Endothelial cell of umbilical vein (primary cell): Measurements from ENCODE around the gene CRCP. TPM values are rescaled to one million over a fixed set of nuclear protein-coding genes. Genes with fewer than 3 reads are reported as not detected.
"Not testable (repeated sequence)": the region's sequence is repeated elsewhere in the genome, so short reads cannot be mapped to it uniquely, and the experiment has no call there.

Experiments
- BruUV-seq: library from RNA; stranded (reverse); fragments of 400-500 nt; replicated peaks from 2 replicates; lab custom pipeline; 2021; lab: Mats Ljungman, UMichigan
- CTCF ChIA-PET: fragments of 300-600, 350-600 bp; sonication (Branson Sonifier 250); formaldehyde crosslinking; loops from one replicate; lab custom pipeline; 2021; ENCODE audit warnings: antibody characterized with exemption, inconsistent platforms; lab: Charles Lee
- POLR2A ChIA-PET: fragments of 300-600, 350-600 bp; sonication (Branson Sonifier 250); formaldehyde crosslinking; loops from one replicate; lab custom pipeline; 2021; ENCODE audit warnings: antibody characterized with exemption, inconsistent platforms; lab: Charles Lee
- DNase-seq: peaks from one replicate; pipeline ENCODE4 v3.0.0-alpha.2; 2011; ENCODE audit warnings: low read depth, low spot score
- FAIRE-seq: peaks from 2 replicates; lab custom pipeline; 2011; peaks lifted over from hg19 to GRCh38; lab: Jason Lieb, UNC
- H2AFZ ChIP-seq: 2 replicates; pipeline ENCODE4 v1.6.0; 2012; ENCODE audit warnings: low read depth, low read length, control low read depth, inconsistent platforms
- H3K27ac ChIP-seq: 2 replicates; pipeline ENCODE4 v1.5.1; 2011; ENCODE audit warnings: low read depth, mild to moderate bottlenecking, control low read depth, low read length, moderate library complexity; ENCODE audit not compliant: insufficient read depth
- H3K27me3 ChIP-seq, 2 experiments: 2 replicates each; pipeline versions ENCODE4 v1.6.0 to v1.6.1; 2011; ENCODE audit warnings: low read length in 2 of 2, mixed read lengths in 1 of 2; ENCODE audit not compliant: control insufficient read depth in 2 of 2, insufficient read depth in 2 of 2
- H3K36me3 ChIP-seq, 2 experiments: 2 replicates in 1 of 2; 3 replicates in 1 of 2; pipeline ENCODE4 v1.5.1; 2011; ENCODE audit warnings: low read length in 2 of 2, mild to moderate bottlenecking in 1 of 2, moderate library complexity in 1 of 2; ENCODE audit not compliant: control insufficient read depth in 2 of 2, insufficient read depth in 2 of 2; ENCODE audit errors: extremely low read depth in 1 of 2
- H3K4me1 ChIP-seq: 3 replicates; pipeline ENCODE4 v1.5.1; 2011; ENCODE audit warnings: mild to moderate bottlenecking, low read length; ENCODE audit not compliant: control insufficient read depth, insufficient read depth; ENCODE audit errors: extremely low read depth
- H3K4me2 ChIP-seq: 2 replicates; pipeline ENCODE4 v1.6.1; 2011; ENCODE audit warnings: low read length, control low read depth, mixed read lengths; ENCODE audit not compliant: insufficient read depth
- H3K4me3 ChIP-seq, 3 experiments: fragments of 200-600 bp in 1 of 3; sonication (generic), shearing (Covaris generic) in 1 of 3; replicated peaks in 1 of 3; 2 replicates each; pipeline ENCODE4 v1.5.1; 2011 to 2016; ENCODE audit warnings: control low read depth in 3 of 3, low read length in 3 of 3, mild to moderate bottlenecking in 2 of 3, inconsistent platforms in 1 of 3, low read depth in 1 of 3, moderate library complexity in 1 of 3; ENCODE audit not compliant: insufficient read depth in 1 of 3
- H3K79me2 ChIP-seq: 2 replicates; pipeline ENCODE4 v1.6.0; 2012; ENCODE audit warnings: low read length, inconsistent platforms; ENCODE audit not compliant: control insufficient read depth, insufficient read depth
- H3K9ac ChIP-seq: replicated peaks from 2 replicates; pipeline ENCODE3; 2011; ENCODE audit warnings: low read length, control low read depth; ENCODE audit not compliant: insufficient read depth; ENCODE audit errors: extremely low read depth
- H3K9me1 ChIP-seq: replicated peaks from 3 replicates; pipeline ENCODE4 v1.6.0; 2011; ENCODE audit warnings: mild to moderate bottlenecking, low read length; ENCODE audit not compliant: control insufficient read depth, insufficient read depth; ENCODE audit errors: extremely low read depth
- H3K9me3 ChIP-seq: replicated peaks from 2 replicates; pipeline ENCODE4 v1.5.1; 2012; ENCODE audit warnings: low read length, inconsistent platforms; ENCODE audit not compliant: control insufficient read depth, insufficient read depth
- H4K20me1 ChIP-seq: replicated peaks from 2 replicates; pipeline ENCODE3; 2011; ENCODE audit warnings: mild to moderate bottlenecking, low read length; ENCODE audit not compliant: control insufficient read depth, insufficient read depth; ENCODE audit errors: extremely low read depth
- FOS ChIP-seq: IDR thresholded peaks from 2 replicates; pipeline ENCODE4 v1.6.1; 2011; ENCODE audit warnings: mild to moderate bottlenecking, low read length, moderate library complexity, borderline replicate concordance; ENCODE audit not compliant: insufficient read depth
- GATA2 ChIP-seq: IDR thresholded peaks from 2 replicates; pipeline ENCODE4 v1.7.0; 2011; ENCODE audit warnings: low read depth, mild to moderate bottlenecking, moderate library complexity, mixed read lengths, low read length; ENCODE audit not compliant: insufficient read length, insufficient read depth
- dilution Hi-C: fragments of 300-500 bp; cut with MboI; formaldehyde crosslinking; loops from one replicate; pipeline ENCODE4 v1.15.0; 2019; ENCODE audit warnings: low sequenced_read_pairs; ENCODE audit not compliant: extremely low pct_ligation_motif_present
- intact Hi-C: fragments of 100-400 bp; cut with micrococcal nuclease; formaldehyde crosslinking; loops from one replicate; pipeline ENCODE4 v1.10.0; 2022
- polyA plus RNA-seq, 4 experiments: library from polyadenylated mRNA; depleted of rRNA in 3 of 4; stranded (reverse) in 3 of 4; unstranded in 1 of 4; fragments of >200 nt; gene quantifications; 2 replicates each; pipeline versions ENCODE4 v1.2.1 to v1.2.3, GENCODE V29; 2011 to 2012; ENCODE audit warnings: missing spikeins in 1 of 4
- total RNA-seq: library from RNA; stranded (reverse); gene quantifications from 2 replicates; pipeline ENCODE4 v1.2.3, GENCODE V29; 2021

CRCP gene
- total and polyA plus RNA-seq, 2 donors (not counting 3 experiments of a cell fraction or from before 2014, with no cell fraction given): 14.2 to 29.7 TPM

- TSS peak; percentile 8 for BruUV-seq
- Histone ChIP-seq H3K4me2 (no peak overlapping the region), H3K4me1 (peaks cover 34% of the 10 kb centered on the region), H3K9me3 (no peaks in the 10 kb centered on the region), H3K27ac (no peak overlapping the region), H3K4me3 (no peak overlapping the region), H3K79me2 (peaks cover 14% of the 10 kb centered on the region), H3K36me3 (peaks cover 2 to 4% of the 10 kb centered on the region in 2 experiments), H4K20me1 (no peaks in the 10 kb centered on the region), H3K27me3 (no peaks in the 10 kb centered on the region), H3K9ac (no peak overlapping the region), H2AFZ (no peak overlapping the region), H3K9me1 (no peaks in the 10 kb centered on the region)
- DNase-seq (no peak), FAIRE-seq (peak; percentile 24)
- TF ChIP-seq GATA2: no peak
- TF ChIP-seq FOS: no peak
- ChIA-PET CTCF (interaction anchor here (0.6 to 0.9 kb wide), 3 partner anchors 13 to 195 kb away, joined by 3 read pairs; no protein-coding TSS in a partner anchor), POLR2A (no interaction called here)
- intact Hi-C loops (no loop called here), dilution Hi-C loops (no loop called here)
These were observed 39.0 kb downstream of the CRCP start for GRCh38 chr7:66153691-66154090.

GRCh38 chr7:66156035-66156434 lies 41.4 kb downstream of the CRCP start:
- dilution Hi-C loops, H2AFZ ChIP-seq, H3K4me3 ChIP-seq, H3K36me3 ChIP-seq, DNase-seq, FAIRE-seq, H3K79me2 ChIP-seq, H3K9me1 ChIP-seq, H3K9me3 ChIP-seq, H3K27ac ChIP-seq, H3K27me3 ChIP-seq, H4K20me1 ChIP-seq, H3K4me2 ChIP-seq, intact Hi-C loops, H3K9ac ChIP-seq, BruUV-seq, CTCF ChIA-PET, POLR2A ChIA-PET: not testable (repeated sequence)
- peaks cover 16% of the 10 kb centered on the region for H3K4me1 ChIP-seq
